ENCODE results near the gene CASP5.

GRCh38 chr11:104995001-104995408, 28.0 kb downstream of the CASP5 start:
- TF ChIP-seq, protein P1, sequence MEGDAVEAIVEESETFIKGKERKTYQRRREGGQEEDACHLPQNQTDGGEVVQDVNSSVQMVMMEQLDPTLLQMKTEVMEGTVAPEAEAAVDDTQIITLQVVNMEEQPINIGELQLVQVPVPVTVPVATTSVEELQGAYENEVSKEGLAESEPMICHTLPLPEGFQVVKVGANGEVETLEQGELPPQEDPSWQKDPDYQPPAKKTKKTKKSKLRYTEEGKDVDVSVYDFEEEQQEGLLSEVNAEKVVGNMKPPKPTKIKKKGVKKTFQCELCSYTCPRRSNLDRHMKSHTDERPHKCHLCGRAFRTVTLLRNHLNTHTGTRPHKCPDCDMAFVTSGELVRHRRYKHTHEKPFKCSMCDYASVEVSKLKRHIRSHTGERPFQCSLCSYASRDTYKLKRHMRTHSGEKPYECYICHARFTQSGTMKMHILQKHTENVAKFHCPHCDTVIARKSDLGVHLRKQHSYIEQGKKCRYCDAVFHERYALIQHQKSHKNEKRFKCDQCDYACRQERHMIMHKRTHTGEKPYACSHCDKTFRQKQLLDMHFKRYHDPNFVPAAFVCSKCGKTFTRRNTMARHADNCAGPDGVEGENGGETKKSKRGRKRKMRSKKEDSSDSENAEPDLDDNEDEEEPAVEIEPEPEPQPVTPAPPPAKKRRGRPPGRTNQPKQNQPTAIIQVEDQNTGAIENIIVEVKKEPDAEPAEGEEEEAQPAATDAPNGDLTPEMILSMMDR (conservative IDR thresholded peaks at IDR 0.05; ENCODE audit: low read depth, low read length), result no peak
- no peak for TF ChIP-seq EZH2phosphoT487 (IDR thresholded peaks at IDR 0.05; ENCODE audit: borderline replicate concordance, low read length)
- no peak for TF ChIP-seq EZH2 (IDR thresholded peaks at IDR 0.05; ENCODE audit: low read length, unreplicated experiment)
